HG03575 (cell line): ENCODE data around the gene CNRIP1.
"Not testable (repeated sequence)": the region's sequence is repeated elsewhere in the genome, so short reads cannot be mapped to it uniquely, and the experiment has no call there.

Experiments
- ATAC-seq: cut with Tn5 transposase; IDR thresholded peaks from one replicate; pipeline ENCODE4 v1.9.1; 2021; ENCODE audit not compliant: unreplicated experiment, insufficient number of reproducible peaks, low FRiP score; ENCODE audit errors: extremely low read depth

CNRIP1 gene

DNA sequence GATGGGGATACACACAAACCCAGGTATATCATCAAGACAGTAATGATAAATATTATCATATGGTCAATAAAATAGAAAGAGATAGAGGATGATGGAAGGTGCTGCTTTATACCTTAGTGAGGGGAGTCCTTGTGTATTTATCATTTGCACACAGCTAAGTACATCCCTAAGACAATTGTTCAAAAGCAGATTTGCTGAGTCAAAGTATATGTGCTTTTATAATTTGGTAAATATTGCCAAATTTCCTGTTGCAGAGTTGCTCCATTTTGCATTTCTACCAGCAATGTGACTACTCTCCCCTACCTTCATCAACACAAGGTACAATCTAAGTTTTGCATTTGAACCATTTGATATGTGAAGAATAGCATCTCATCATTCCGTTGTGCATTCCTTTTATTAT lies 22.7 kb upstream of the CNRIP1 start:
- no peak for ATAC-seq

DNA sequence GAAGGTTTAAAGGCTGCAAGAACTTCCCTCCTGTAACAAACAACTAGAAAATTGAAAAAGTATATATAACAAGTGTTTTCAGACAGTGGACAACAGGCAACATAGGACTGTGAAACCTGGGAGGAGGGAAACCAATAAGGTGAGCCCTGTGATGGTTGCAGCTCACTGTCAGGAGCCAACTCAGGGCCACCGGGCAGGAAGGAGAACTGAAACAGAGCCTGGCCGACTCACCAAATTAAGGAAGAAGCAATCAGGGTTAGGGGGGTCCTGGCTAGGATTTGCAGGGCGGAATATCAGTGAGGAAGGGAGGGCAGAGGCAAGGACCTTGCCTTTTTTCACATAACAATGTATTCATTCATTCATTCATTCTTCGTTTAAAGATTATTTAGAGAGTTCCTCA lies 21.8 kb upstream of the CNRIP1 start:
- ATAC-seq: no peak

DNA sequence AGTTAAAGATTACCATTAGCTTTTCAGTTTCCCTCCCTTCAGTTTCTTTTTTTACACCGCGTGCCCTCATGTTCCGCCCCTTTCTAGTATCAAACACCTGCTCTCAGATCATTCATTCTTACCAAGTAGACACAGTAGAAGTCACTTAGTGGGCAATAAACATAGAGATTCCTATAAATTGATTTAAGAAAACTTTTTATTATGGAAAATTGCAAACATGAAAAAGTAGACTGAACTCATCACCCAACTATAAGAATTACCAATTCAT lies 21.2 kb upstream of the CNRIP1 start:
- ATAC-seq: no peak

DNA sequence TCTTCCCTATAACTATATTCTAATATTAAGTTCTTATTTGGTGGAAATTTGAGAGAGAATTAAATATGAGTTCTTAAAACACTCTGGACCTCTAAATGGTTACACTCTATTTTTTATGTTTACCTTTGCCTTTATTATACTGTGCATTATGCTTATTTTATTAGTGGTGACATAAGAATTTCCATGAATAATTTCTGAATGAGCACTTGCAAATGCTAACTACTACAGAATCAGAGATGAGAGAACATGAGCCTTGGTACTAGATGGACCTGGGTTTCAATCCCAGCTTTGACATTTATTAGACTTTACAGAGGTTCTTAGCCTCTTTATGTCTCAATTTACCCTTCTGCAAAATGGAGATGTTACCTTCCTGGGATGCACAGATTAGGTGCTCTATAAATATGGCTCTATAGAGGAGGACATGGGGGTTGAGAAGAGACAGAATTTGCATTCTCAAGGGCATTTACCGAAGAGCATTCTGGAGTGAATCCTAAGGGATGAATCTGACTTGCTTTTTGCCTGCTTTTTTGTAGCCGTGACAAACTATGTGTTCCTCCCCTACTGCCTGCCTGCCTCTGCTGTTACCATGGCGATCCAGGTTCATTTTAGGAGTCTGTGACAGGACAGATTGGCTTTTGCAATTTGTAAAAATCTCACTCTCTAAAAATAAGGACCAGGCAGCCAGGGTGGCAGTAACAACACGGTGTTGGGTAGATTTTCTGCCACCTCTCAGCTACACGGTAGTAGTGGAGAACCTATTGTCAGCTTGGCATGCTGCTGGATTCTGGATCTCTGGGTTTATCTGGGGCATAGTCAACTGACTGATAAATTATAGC lies 20.7 kb upstream of the CNRIP1 start:
- no peak for ATAC-seq

DNA sequence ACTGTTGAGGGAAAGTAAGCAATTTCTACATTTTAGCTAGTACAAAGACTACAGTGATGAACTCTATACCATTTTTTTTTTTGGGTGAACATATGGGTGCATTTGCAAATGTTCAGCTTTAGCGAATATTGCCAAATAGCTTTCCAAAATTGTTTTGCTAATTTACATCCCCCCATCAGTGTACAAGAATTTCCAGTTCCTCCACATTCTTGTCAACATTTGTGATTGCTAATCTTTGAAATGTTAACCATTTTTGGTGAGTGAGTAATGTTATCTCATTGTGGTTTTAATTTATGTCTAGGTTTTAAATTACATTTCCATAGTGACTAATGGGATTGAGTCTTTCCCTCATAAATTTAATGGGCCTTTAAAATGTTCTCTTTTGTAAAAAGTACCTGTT lies 16.4 kb upstream of the CNRIP1 start:
- ATAC-seq: no peak

DNA sequence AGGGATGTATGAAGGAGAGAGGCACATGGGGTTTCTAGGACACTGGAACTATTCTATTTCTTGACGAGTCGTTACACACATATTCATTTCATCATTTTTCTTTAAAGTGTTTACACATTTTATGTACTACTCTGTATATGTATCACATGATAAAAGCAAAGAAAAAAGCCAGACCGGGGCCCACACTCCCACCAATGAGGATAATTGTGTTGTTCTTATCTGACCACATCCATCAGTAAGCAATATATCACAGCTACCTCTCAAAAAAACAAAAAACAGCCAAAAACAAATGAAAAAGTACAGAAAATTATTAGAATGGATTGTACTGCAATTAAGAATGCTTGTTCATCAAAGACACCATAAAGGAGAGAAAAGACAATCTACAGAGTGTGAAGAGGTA lies 14.2 kb upstream of the CNRIP1 start:
- no peak for ATAC-seq

DNA sequence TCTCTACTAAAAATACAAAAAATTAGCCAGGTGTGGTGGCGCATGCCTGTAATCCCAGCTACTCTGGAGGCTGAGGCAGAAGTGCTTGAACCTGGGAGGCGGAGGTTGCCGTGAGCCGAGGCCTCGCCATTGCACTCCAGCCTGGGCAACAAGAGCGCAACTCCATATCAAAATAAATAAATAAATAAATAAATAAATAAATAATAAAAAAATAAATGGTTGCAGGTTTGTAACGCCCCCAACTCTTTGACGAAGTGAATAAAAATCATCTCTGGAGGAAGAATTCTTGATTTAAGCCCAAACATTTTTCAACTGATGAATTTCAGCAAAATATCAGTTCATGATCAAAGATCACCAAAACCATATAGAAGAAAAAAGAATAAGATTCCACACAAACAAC lies 13.3 kb upstream of the CNRIP1 start:
- no peak for ATAC-seq

DNA sequence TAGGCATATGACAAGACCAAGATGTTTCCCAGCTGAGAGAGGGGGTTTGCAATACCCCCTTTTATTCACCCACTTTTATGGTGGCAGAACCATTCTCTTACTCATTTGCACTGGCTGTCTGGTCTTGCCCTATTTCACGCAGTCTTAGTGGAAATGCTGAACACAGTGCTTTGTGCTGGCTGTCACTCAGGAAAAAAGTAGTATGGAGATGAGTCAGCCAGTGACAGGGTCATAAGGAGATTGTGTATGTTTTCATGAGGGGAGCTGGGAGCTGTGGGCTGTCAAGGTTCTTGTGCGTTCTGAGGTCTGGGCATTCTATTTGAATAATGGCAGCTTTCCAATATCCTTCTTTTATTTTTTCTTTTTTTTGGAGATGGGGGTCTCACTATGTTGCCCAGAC lies 10.9 kb upstream of the CNRIP1 start:
- no peak for ATAC-seq

DNA sequence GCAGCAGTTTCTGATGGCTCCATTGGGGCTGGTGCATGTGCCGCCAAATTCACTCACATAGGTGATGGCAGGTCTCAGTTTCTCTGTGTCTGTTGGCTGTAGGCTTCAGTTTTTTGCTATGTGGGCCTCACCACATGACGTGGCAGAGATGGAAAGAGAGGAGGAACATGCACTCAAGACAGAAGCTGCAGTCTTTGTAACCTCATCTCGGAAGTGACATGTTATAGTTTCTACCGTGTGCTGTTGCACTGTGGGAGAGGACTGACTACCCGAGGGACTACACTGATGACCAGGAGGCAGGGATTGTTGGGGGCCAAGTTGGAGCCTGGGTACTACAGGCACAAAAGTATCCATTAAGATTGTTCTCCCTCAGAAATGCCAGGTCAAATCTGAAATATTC lies 9.2 kb upstream of the CNRIP1 start:
- ATAC-seq: no peak

DNA sequence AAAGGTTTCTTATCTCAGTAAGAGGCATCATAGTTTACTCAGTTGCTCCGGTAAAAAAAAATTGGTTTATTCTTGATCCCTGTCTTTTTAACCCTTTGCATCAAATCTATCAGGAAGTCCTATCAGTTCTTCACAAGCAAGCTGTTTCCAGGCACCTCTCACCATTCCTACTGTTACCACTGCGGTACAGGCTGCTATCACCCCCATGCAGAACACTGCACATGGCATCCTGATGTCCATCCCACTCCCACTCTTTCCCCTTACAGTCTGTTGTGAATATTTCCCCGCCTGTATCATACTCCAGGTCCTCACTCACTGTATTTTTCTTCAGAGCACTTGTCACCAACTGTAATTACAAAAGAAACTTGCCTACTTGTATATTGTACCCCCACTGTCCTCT lies 5.3 kb upstream of the CNRIP1 start:
- ATAC-seq: no peak

DNA sequence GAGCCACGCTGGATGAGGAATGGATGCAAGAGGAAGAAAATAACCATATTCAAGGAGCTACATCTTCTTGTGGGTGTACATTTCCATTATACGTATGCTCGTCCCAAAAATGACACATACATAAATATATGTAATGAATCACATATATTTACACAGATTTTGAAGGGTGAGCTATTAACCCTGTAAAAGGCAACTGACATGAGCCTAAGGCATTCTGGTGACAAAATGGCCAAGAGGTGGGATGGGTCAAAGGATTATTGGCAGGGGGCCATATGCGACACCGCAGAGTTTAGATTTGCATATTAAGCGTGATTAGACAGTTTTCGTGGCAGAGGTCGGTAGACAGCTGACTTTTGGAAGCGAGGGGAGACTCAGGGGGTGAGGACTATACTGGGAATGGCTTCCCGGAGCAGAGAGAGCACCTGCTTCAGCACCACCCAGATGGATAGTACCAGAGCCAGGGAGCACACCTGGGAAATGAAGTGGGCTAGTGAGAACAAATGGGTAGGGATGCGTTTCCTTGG lies 431 bp upstream of the CNRIP1 start:
- ATAC-seq: no peak

DNA sequence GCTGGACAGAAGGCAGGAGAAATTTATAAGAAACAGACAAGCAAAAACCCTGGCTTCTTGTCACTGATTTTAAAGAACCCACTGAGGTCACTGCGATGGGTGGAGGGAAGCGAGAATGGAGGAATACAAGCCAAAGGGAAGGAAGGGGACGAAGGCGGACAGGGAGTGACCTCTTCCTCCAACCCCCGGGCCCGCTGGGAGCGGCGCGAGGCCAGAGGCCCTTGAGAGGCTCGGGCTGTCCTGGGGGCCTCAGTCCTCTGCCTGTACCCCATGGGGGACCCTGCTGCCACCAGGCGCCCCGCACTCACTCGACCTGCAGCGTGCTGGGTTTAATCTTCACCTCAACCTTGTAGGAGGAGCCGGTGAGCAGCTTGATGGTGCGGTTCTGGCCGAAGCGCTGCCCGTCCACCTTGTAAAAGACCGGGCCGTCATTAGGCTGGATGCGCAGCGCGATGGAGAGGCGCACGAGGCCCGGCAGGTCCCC lies 793 bp downstream of the CNRIP1 start:
- ATAC-seq: no peak

DNA sequence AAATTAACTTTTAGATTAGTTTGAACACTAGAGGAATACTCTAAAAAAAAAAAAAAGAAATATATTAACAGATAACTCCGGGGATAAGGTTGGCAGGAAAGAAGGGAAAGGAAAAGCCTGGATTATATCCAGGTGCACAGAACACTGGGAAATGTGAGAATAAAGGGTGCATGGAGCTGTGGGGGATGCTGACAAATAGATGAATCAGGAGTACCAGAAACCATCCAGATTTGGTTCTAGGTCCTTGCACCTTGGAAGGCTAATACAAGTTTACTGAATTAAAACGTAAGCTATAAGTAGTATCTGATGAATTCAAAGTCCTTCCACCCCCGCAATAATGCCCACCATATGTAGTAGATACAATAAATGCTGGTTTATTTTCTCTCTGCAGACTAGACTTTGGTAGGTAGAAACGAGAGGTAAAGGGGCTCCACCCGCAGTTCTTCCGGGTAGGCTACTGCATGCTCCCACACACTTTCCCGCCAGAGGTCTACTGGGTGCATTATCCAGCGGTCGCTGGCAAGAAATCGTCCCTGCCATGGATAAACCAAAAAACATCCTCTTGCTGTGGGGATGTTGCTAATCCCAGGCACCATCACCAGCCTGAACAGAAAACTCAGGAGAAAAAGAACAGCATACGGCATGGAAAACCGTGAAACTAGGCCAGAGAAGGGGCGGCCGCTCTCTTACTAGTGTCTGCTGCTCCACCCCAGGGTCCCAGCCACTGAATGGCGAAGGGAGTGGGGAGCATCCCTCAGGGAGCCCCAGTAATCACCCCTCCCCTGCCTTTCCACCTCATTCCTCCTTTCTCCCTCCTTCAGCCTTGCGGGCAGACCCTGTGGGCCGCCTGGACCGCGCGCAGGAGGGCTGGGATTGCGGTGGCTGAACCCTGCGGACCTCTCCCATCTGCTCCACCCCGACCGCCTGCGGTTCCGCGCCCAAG lies 1.5 kb downstream of the CNRIP1 start:
- no peak for ATAC-seq

DNA sequence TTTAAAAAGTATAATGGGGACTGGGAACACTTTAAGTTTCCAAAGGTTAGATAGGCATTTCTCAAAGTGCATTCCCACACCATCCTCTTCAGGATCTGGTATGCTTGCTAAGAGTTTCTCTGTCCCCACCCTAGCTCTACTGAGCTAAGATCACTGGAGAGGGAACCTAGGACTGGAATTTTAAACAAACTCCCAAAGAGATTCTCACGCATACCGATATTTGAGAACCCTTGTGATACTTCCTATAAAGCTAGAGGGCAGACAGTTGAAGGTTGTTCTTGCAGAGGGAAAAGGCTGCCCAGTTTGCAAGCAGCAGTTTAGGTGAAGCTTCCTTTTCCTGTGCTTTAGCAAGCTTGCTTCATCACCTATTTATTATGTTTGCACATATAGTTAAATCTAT lies 3.6 kb downstream of the CNRIP1 start:
- no peak for ATAC-seq

DNA sequence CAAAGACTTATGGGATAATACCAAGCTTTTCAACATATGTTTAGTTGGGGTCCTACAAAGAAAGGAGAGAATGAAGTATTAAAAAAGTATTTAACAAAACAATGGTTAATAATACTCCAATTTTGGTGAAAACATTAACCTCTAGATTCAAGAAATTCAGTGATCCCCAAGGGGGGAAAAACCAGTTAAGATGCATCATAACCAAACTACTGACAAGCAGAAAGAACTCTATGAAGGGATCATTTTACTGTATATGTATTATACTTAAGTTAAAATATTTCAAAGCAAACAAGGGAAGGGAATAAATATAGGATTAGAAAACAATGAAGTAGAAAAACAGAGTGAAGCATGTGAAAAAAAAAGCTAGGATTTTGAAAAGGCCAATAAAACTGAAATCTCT lies 8.7 kb downstream of the CNRIP1 start:
- ATAC-seq: no peak

DNA sequence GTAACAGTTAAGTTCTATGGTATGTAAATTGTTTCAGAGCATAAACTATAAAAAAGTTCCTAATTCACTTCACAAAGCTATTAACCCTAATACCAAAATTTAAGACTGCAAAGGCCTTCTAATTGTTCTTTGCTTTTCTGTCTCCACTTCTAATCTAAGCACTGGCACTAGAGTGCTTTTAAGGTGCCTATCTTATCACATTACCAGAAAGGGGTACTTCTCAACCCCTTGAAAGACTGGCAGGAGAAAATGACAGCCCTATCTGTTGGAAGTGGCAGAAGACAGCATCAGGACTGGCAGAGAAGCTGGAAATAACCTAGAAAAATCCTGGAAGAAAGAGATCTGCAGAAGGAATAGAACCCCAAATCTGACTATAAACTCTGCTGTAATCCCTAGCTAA lies 10.3 kb downstream of the CNRIP1 start:
- ATAC-seq: no peak

DNA sequence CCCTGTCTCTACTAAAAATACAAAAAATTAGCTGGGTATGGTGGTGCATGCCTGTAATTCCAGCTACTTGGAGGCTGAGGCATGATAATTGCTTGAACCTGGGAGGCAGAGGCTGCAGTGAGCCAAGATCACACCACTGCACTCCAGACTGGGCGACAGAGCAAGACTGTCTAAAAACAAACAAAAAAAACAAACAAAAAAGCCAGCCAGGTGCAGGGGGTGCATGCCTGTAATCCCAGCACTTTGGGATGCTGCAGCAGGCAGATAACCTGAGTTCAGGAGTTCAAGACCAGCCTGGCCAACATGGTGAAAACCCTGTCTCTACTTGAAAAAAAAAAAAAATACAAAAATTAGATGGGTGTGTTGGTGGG lies 15.9 kb downstream of the CNRIP1 start:
- ATAC-seq: not testable (repeated sequence)

DNA sequence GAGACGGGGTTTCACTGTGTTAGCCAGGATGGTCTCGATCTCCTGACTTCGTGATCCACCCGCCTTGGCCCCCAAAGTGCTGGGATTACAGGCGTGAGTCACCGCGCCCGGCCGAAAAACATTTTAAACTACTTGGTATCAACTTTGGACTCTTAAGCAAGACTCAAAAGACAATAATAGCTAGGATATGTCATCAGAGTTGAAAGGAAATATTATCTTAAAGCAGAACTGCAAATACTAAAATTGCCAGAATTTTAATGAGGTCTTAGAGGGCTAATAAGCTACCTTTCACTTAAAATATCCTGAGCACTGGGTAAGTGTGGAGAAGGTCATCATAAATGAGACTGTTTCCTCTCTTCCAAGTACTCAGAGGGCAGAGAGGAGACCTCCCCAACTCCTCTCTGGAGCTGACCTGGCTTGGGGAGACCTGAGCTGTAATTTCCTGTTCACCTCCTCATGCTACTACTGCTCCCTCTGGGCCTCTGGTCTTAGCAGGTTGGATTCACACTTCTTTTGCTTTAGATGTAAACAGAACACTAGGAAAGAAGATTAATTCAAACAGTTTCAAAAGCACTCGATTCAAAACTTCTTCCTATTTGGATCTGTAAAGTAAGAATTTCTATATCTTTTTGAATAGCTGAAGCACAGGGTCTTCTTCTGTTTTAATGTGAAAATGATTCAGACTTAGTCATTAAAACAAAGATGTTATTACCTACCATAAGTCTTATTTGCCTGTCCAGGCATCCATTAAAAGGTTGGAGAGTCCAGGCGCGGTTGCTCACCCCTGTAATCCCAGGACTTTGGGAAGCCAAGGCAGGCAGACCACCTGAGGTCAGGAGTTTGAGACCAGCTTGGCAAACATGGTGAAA lies 16.5 kb downstream of the CNRIP1 start:
- no peak for ATAC-seq

DNA sequence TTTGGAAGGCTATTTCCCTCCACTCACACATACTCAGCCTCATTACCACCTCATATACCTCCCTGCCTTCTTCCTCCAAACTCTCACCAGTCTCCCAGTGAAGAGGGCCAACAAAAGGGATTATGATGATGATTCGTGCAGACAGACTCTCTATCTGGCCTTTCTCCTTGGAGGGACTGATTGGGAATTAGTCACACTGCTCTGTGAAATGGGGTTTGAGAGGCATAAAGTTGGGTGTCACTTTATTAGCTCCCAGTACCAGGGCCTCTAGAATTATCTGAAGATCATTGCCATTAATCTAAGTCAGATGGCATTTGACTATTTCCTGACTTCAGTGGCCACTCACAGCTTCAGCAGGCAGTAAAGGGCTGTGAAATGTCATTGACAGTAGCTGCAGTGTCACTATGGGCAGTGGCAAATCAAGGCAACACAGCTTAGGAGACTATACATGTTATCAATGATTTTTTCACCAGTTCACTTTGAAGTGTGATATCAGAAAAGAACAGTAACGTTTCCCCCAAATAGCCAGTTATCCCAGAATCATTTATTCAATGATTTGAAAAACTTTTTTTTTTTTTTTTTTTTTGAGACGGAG lies 17.4 kb downstream of the CNRIP1 start:
- no peak for ATAC-seq
